ENCODE measurements around the gene CCDC85B. TPM values are rescaled to one million over a fixed set of nuclear protein-coding genes. Genes with fewer than 3 reads are reported as not detected.

CCDC85B gene
- polyA plus RNA-seq, 4 donors = 6.5 to 32.5 (median 13.3) TPM

DNA sequence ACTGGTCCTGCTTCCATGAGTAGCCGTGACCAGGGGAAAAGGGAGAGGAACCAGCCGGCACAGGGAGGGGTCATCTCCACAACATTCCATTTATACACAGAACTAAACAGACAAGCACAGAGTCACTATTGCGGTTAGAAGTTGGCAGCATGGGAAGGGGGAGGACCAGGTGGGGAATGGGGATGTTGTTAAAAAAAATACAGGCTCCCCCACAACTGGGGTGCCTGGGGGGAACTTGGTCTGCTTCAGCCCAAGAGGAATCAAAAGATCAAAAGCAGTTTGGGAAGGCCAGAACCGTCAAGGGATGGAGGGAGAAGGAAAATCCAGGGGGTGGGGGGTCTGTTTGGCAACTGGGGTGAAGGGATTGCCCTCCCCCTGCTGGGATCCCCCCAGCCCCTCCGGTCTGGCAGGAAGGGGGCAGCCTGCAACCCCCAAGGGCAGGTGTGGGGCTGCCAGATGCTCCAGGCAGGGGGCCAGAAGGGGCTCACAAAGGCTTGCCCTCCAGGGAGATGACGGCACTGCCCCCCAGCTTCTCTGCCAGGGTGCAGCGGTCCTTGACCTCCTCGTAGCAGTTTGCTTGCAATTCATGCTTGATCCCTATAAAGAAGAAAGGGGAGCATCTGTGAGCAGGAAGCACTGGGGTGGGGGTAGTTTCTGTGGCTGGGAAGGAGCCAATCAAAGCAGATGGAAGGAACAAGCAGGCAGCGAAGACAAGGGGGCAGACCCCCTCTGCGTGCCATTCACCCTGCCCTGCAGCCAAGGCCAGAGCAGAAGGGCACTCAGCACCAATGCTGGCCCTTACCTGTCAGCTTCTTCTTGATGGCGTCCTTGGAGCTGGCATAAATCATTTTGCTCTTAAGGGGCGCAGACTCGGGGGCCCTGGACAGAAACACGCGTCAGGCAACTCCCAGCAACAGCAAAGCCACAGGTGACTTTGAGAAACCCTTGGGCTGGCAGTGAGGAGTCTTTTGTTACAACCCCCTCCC lies 35.3 kb upstream of the CCDC85B start:
- Histone ChIP-seq H3K4me3 (ENCODE audit: low read depth in 1 of 3, low read length in 3 of 3) (peak overlapping the region; percentile 11 to 95 (median 64)), H3K4me1 (ENCODE audit: control insufficient read depth in 3 of 3, insufficient read depth in 2 of 3, low read depth in 1 of 3, low read length in 2 of 3) (peaks cover 0 to 75% (median 9%) of the 10 kb centered on the region in 3 donors), H3K27ac (ENCODE audit: low read depth in 1 of 3, low read length in 2 of 3) (peak overlapping the region; percentile 95 to 98 (median 97)), H3K36me3 (ENCODE audit: control insufficient read depth in 3 of 3, insufficient read depth in 2 of 3, low read depth in 1 of 3, low read length in 3 of 3) (peaks cover 11 to 68% (median 28%) of the 10 kb centered on the region in 3 donors), H3K9me3 (ENCODE audit: control insufficient read depth in 2 of 2, insufficient read depth in 1 of 2, low read depth in 1 of 2, low read length in 1 of 2) (peaks cover 0 to 9% of the 10 kb centered on the region in 2 donors), H3K27me3 (ENCODE audit: control insufficient read depth in 3 of 3, insufficient read depth in 3 of 3, low read length in 3 of 3) (no peaks in the 10 kb centered on the region)
- 27 to 63% (median 50%) methylated on average over 15 of the region's 15 CpGs for WGBS, 3 donors
- FAIRE-seq (no peak), DNase-seq (no peak)

GRCh38 chr11:65855927-65856363 lies 34.5 kb upstream of the CCDC85B start:
- H3K4me3 ChIP-seq (ENCODE audit: low read depth in 1 of 3, low read length in 3 of 3) = peak overlapping the region in 2 of 3 donors; percentile 64 to 95
- WGBS, 3 donors = 40 to 74% (median 44%) methylated on average over 15 of the region's 15 CpGs

GRCh38 chr11:65856689-65857499 lies 33.6 kb upstream of the CCDC85B start:
- FAIRE-seq (no peak), DNase-seq (peak; percentile 84 to 92)
- peaks cover 3 to 70% (median 9%) of the 10 kb centered on the region in 3 donors for H3K4me1 ChIP-seq (ENCODE audit: control insufficient read depth in 3 of 3, insufficient read depth in 2 of 3, low read depth in 1 of 3, low read length in 2 of 3)
- peaks cover 11 to 58% (median 28%) of the 10 kb centered on the region in 3 donors for H3K36me3 ChIP-seq (ENCODE audit: control insufficient read depth in 3 of 3, insufficient read depth in 2 of 3, low read depth in 1 of 3, low read length in 3 of 3)
- H3K27me3 ChIP-seq (ENCODE audit: control insufficient read depth in 3 of 3, insufficient read depth in 3 of 3, low read length in 3 of 3) = no peaks in the 10 kb centered on the region
- H3K27ac ChIP-seq (ENCODE audit: low read depth in 1 of 3, low read length in 2 of 3) = peak overlapping the region; percentile 95 to 98 (median 97)
- H3K9me3 ChIP-seq (ENCODE audit: control insufficient read depth in 2 of 2, insufficient read depth in 1 of 2, low read depth in 1 of 2, low read length in 1 of 2) = no peaks in the 10 kb centered on the region
- 1% methylated on average over 50 to 57 of the region's 57 CpGs for WGBS, 3 donors
- H3K4me3 ChIP-seq (ENCODE audit: low read depth in 1 of 3, low read length in 3 of 3) = peak overlapping the region; percentile 64 to 95 (median 91)

More at GRCh38 chr11:65855927-65856363, 34.5 kb upstream of the CCDC85B start:
- Histone ChIP-seq H3K27me3 (ENCODE audit: control insufficient read depth in 3 of 3, insufficient read depth in 3 of 3, low read length in 3 of 3) (no peaks in the 10 kb centered on the region), H3K4me1 (ENCODE audit: control insufficient read depth in 3 of 3, insufficient read depth in 2 of 3, low read depth in 1 of 3, low read length in 2 of 3) (peaks cover 0 to 70% (median 9%) of the 10 kb centered on the region in 3 donors), H3K9me3 (ENCODE audit: control insufficient read depth in 2 of 2, insufficient read depth in 1 of 2, low read depth in 1 of 2, low read length in 1 of 2) (peaks cover 0 to 7% of the 10 kb centered on the region in 2 donors), H3K27ac (ENCODE audit: low read depth in 1 of 3, low read length in 2 of 3) (peak overlapping the region; percentile 95 to 98 (median 97)), H3K36me3 (ENCODE audit: control insufficient read depth in 3 of 3, insufficient read depth in 2 of 3, low read depth in 1 of 3, low read length in 3 of 3) (peaks cover 11 to 60% (median 28%) of the 10 kb centered on the region in 3 donors)
- DNase-seq (peak; percentile 20 to 39), FAIRE-seq (no peak)

GRCh38 chr11:65857500-65857852 lies 33.0 kb upstream of the CCDC85B start:
- Histone ChIP-seq H3K27ac (ENCODE audit: low read depth in 1 of 3, low read length in 2 of 3) (peak overlapping the region; percentile 95 to 98 (median 97)), H3K36me3 (ENCODE audit: control insufficient read depth in 3 of 3, insufficient read depth in 2 of 3, low read depth in 1 of 3, low read length in 3 of 3) (peaks cover 11 to 58% (median 23%) of the 10 kb centered on the region in 3 donors), H3K4me3 (ENCODE audit: low read depth in 1 of 3, low read length in 3 of 3) (peak overlapping the region; percentile 64 to 95 (median 91)), H3K4me1 (ENCODE audit: control insufficient read depth in 3 of 3, insufficient read depth in 2 of 3, low read depth in 1 of 3, low read length in 2 of 3) (peaks cover 3 to 68% (median 9%) of the 10 kb centered on the region in 3 donors), H3K9me3 (ENCODE audit: control insufficient read depth in 2 of 2, insufficient read depth in 1 of 2, low read depth in 1 of 2, low read length in 1 of 2) (no peaks in the 10 kb centered on the region), H3K27me3 (ENCODE audit: control insufficient read depth in 3 of 3, insufficient read depth in 3 of 3, low read length in 3 of 3) (no peaks in the 10 kb centered on the region)
- peak; percentile 38 to 76 for DNase-seq
- FAIRE-seq = no peak
- WGBS, 3 donors = 1% methylated on average over 24 to 49 of the region's 49 CpGs

DNA sequence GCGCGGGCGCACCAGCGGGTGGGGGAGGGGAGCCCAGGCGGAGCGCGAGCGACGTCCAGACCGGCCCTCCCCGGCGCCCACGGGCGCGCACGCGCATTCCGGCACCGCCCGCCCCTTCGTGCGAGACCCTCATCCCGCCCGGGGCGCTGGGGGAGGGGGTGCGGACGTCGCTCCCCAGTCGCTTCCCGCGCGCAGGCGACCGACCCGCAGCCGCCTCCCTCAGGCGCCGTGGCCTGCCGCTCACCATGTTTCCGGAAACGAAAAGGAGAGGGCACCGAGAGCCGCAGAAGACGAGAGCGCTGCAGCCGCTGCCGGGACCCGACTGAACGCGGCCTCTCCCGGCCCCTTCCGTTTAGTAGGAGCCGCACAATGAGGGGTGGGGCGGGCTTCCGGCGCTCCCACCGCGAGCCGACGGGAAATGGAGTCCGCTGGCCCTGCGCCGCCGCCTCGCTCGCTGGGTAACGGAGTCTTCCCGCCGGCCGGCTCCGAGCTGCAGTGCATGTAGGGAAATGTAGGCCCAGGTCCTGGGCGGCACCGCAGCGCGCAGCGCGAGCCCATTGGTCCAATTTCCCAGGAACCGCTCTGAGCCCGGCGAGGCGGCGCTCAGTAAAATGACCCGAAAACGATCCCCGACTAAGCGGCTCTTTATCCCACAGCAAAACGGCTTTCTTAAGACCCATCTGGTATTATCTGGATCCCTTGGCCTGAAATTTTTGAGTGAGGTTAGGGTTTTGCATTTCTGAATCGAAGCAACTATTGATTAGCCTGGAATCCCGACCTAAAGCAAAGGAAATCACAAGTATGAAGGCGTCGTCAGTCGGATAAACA lies 32.4 kb upstream of the CCDC85B start, which contains the start of gene CFL1:
Gene CFL1 (minus strand): TSS at position 328 of the 828 bp plus-strand sequence. CDS start 81 bp downstream, at position 247.
- H3K36me3 ChIP-seq (ENCODE audit: control insufficient read depth in 3 of 3, insufficient read depth in 2 of 3, low read depth in 1 of 3, low read length in 3 of 3) = peaks cover 7 to 58% (median 20%) of the 10 kb centered on the region in 3 donors
- peak within 1 kb of the TSS; percentile 64 to 95 (median 91) for H3K4me3 ChIP-seq (ENCODE audit: low read depth in 1 of 3, low read length in 3 of 3)
- H3K27ac ChIP-seq (ENCODE audit: low read depth in 1 of 3, low read length in 2 of 3) = peak within 1 kb of the TSS; percentile 95 to 98 (median 97)
- H3K4me1 ChIP-seq (ENCODE audit: control insufficient read depth in 3 of 3, insufficient read depth in 2 of 3, low read depth in 1 of 3, low read length in 2 of 3) = peaks cover 3 to 63% (median 4%) of the 10 kb centered on the region in 3 donors
- H3K27me3 ChIP-seq (ENCODE audit: control insufficient read depth in 3 of 3, insufficient read depth in 3 of 3, low read length in 3 of 3) = no peaks in the 10 kb centered on the region
- 0 to 1% (median 0%) methylated on average over 63 to 92 of the region's 92 CpGs for WGBS, 3 donors
- no peaks in the 10 kb centered on the region for H3K9me3 ChIP-seq (ENCODE audit: control insufficient read depth in 2 of 2, insufficient read depth in 1 of 2, low read depth in 1 of 2, low read length in 1 of 2)
- FAIRE-seq (no peak), DNase-seq (peak; percentile 97 to 99)

DNA sequence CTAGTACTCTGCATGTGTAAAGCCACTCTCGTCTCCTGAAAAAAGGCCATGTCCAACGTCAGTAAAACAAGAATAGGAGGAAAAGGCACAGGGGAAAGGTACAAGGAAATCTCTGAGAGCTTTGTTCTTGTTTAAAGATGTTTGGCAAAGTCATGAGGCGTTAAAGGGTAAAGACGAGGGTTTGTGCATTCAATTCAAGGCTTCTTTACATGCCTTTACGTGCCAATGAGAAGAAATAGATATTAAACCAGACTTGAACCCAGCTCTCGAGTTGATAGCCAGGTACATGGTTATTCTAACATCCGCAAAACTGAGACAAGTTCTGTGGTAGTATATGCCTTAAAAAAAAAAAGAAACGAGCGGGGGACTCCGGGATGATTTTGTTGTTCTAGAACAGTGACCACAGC lies 31.8 kb upstream of the CCDC85B start:
- Histone ChIP-seq H3K27me3 (ENCODE audit: control insufficient read depth in 3 of 3, insufficient read depth in 3 of 3, low read length in 3 of 3) (no peaks in the 10 kb centered on the region), H3K9me3 (ENCODE audit: control insufficient read depth in 2 of 2, insufficient read depth in 1 of 2, low read depth in 1 of 2, low read length in 1 of 2) (no peaks in the 10 kb centered on the region), H3K4me1 (ENCODE audit: control insufficient read depth in 3 of 3, insufficient read depth in 2 of 3, low read depth in 1 of 3, low read length in 2 of 3) (peaks cover 0 to 56% (median 3%) of the 10 kb centered on the region in 3 donors), H3K27ac (ENCODE audit: low read depth in 1 of 3, low read length in 2 of 3) (peak overlapping the region; percentile 95 to 97 (median 97)), H3K4me3 (ENCODE audit: low read depth in 1 of 3, low read length in 3 of 3) (peak overlapping the region; percentile 52 to 72 (median 64)), H3K36me3 (ENCODE audit: control insufficient read depth in 3 of 3, insufficient read depth in 2 of 3, low read depth in 1 of 3, low read length in 3 of 3) (peaks cover 10 to 58% (median 19%) of the 10 kb centered on the region in 3 donors)
- DNase-seq = no peak
- WGBS, 3 donors = 0 to 1% (median 0%) methylated on average over 10 of the region's 10 CpGs
- FAIRE-seq = no peak

GRCh38 chr11:65859095-65859811 lies 31.2 kb upstream of the CCDC85B start:
- peak overlapping the region; percentile 52 to 72 (median 64) for H3K4me3 ChIP-seq (ENCODE audit: low read depth in 1 of 3, low read length in 3 of 3)

More at GRCh38 chr11:65859095-65859811, 31.2 kb upstream of the CCDC85B start:
- DNase-seq = peak; percentile 97 to 98
- H3K27me3 ChIP-seq (ENCODE audit: control insufficient read depth in 3 of 3, insufficient read depth in 3 of 3, low read length in 3 of 3) = no peaks in the 10 kb centered on the region
- peak overlapping the region; percentile 95 to 97 (median 97) for H3K27ac ChIP-seq (ENCODE audit: low read depth in 1 of 3, low read length in 2 of 3)
- WGBS, 3 donors = 0 to 1% (median 0%) methylated on average over 43 to 46 of the region's 46 CpGs
- no peaks in the 10 kb centered on the region for H3K9me3 ChIP-seq (ENCODE audit: control insufficient read depth in 2 of 2, insufficient read depth in 1 of 2, low read depth in 1 of 2, low read length in 1 of 2)
- peaks cover 16 to 59% (median 22%) of the 10 kb centered on the region in 3 donors for H3K36me3 ChIP-seq (ENCODE audit: control insufficient read depth in 3 of 3, insufficient read depth in 2 of 3, low read depth in 1 of 3, low read length in 3 of 3)
- H3K4me1 ChIP-seq (ENCODE audit: control insufficient read depth in 3 of 3, insufficient read depth in 2 of 3, low read depth in 1 of 3, low read length in 2 of 3) = peaks cover 0 to 53% (median 3%) of the 10 kb centered on the region in 3 donors
- no peak for FAIRE-seq
